Activated CD4-positive, alpha-beta T cell treated with anti-CD3 and anti-CD28 coated beads for 36 hours (primary cell): ENCODE data around the gene HOXD13. TPM values are rescaled to one million over a fixed set of nuclear protein-coding genes. Genes with fewer than 3 reads are reported as not detected.

ENCODE experiments used
- ATAC-seq: fragments of 200-7000 bp; cut with Tn5 transposase; one replicate; pipeline ENCODE4 v1.10.0; 2021; ENCODE audit warnings: mild to moderate bottlenecking, moderate library complexity
- CTCF ChIA-PET: fragments of 350-600 bp; sonication (Branson Sonifier 250); formaldehyde crosslinking; loops from one replicate; lab custom pipeline; 2021; ENCODE audit warnings: antibody characterized with exemption; lab: Charles Lee
- POLR2A ChIA-PET: fragments of 350-600 bp; sonication (Branson Sonifier 250); formaldehyde crosslinking; loops from one replicate; lab custom pipeline; 2021; ENCODE audit warnings: antibody characterized with exemption, inconsistent platforms; lab: Charles Lee
- DNase-seq: peaks from one replicate; pipeline ENCODE4 v3.0.0-alpha.2; 2020
- H3K27ac Mint-ChIP-seq: one replicate; pipeline ENCODE4 v1.8.0; 2021; ENCODE audit warnings: mixed read lengths
- H3K27me3 Mint-ChIP-seq: one replicate; pipeline ENCODE4 v1.8.0; 2021; ENCODE audit warnings: mixed read lengths
- H3K36me3 Mint-ChIP-seq: one replicate; pipeline ENCODE4 v1.8.0; 2021; ENCODE audit warnings: low read depth, mixed read lengths
- H3K4me1 Mint-ChIP-seq: one replicate; pipeline ENCODE4 v1.8.0; 2021; ENCODE audit warnings: mixed read lengths
- H3K4me3 Mint-ChIP-seq: one replicate; pipeline ENCODE4 v1.8.0; 2021; ENCODE audit warnings: mild to moderate bottlenecking, moderate library complexity, mixed read lengths
- H3K9me3 Mint-ChIP-seq: one replicate; pipeline ENCODE4 v1.8.0; 2021; ENCODE audit warnings: low read depth, mixed read lengths
- intact Hi-C, 2 experiments: fragments of 100-400 bp; cut with DNase I in 1 of 2; cut with micrococcal nuclease in 1 of 2; formaldehyde crosslinking; loops; one replicate each; pipeline versions ENCODE4 v1.14.2 to v1.15.1; 2022 to 2024; cut with DNase I, micrococcal nuclease
- total RNA-seq, 2 experiments: library from RNA; stranded (reverse); gene quantifications; one replicate each; pipeline ENCODE4 v1.2.3, GENCODE V29; 2021

Gene HOXD13
- total RNA-seq, 2 experiments from 2014 or later = not detected

GRCh38 chr2:176115883-176116813, 23.6 kb downstream of the HOXD13 start, which contains the start of gene HOXD10:
HOXD10 (plus strand) TSS chr2:176116778; CDS start chr2:176116834, 56 bp downstream.
- ATAC-seq (no peak), DNase-seq (no peak)
- peaks cover 6% of the 10 kb centered on the region for H3K4me1 Mint-ChIP-seq
- H3K27ac Mint-ChIP-seq = no peak within 1 kb of the TSS
- H3K4me3 Mint-ChIP-seq = no peak within 1 kb of the TSS
- intact Hi-C loops = no loop called here
- H3K27me3 Mint-ChIP-seq = peaks cover 81% of the 10 kb centered on the region
- H3K9me3 Mint-ChIP-seq = peaks cover 4% of the 10 kb centered on the region
- H3K36me3 Mint-ChIP-seq = no peaks in the 10 kb centered on the region
- ChIA-PET CTCF (interaction anchor here (1.1 kb wide), 1 partner anchor 17 kb away, joined by 4 read pairs; no protein-coding TSS in a partner anchor), POLR2A (no interaction called here)

- H3K4me3 Mint-ChIP-seq = no peak overlapping the region
- H3K36me3 Mint-ChIP-seq = no peaks in the 10 kb centered on the region
- H3K4me1 Mint-ChIP-seq = peaks cover 4% of the 10 kb centered on the region
- H3K9me3 Mint-ChIP-seq = peaks cover 4% of the 10 kb centered on the region
- H3K27ac Mint-ChIP-seq = no peak overlapping the region
- POLR2A ChIA-PET = no interaction called here
- H3K27me3 Mint-ChIP-seq = peaks cover 72% of the 10 kb centered on the region
- CTCF ChIA-PET = interaction anchor here (0.6 to 1.4 kb wide), 5 partner anchors 9 to 750 kb away, joined by 3 to 4 read pairs (median 3); no protein-coding TSS in a partner anchor
- intact Hi-C loops = no loop called here
- DNase-seq (no peak), ATAC-seq (no peak)
Measured at GRCh38 chr2:176117162-176117822, 24.8 kb downstream of the HOXD13 start.

- peaks cover 4% of the 10 kb centered on the region for H3K9me3 Mint-ChIP-seq
- no peaks in the 10 kb centered on the region for H3K36me3 Mint-ChIP-seq
Measured at GRCh38 chr2:176117823-176118371, 25.4 kb downstream of the HOXD13 start.

GRCh38 chr2:176118601-176119339, 26.2 kb downstream of the HOXD13 start:
- Mint-ChIP-seq H3K27ac (no peak overlapping the region), H3K4me3 (no peak overlapping the region), H3K4me1 (peaks cover 5% of the 10 kb centered on the region), H3K27me3 (peaks cover 65% of the 10 kb centered on the region), H3K9me3 (peaks cover 4% of the 10 kb centered on the region), H3K36me3 (no peaks in the 10 kb centered on the region)
- ChIA-PET POLR2A (interaction anchor here (0.7 kb wide), 1 partner anchor 27 kb away, joined by 4 read pairs; no protein-coding TSS in a partner anchor), CTCF (interaction anchor here (0.7 to 1.4 kb wide), 2 partner anchors 8 to 22 kb away, joined by 3 to 4 read pairs; no protein-coding TSS in a partner anchor)
- intact Hi-C loops = no loop called here
- ATAC-seq (no peak), DNase-seq (peak; percentile 62)

More at GRCh38 chr2:176117823-176118371, 25.4 kb downstream of the HOXD13 start:
- H3K27ac Mint-ChIP-seq = no peak overlapping the region
- peaks cover 4% of the 10 kb centered on the region for H3K4me1 Mint-ChIP-seq
- H3K4me3 Mint-ChIP-seq = no peak overlapping the region
- peaks cover 70% of the 10 kb centered on the region for H3K27me3 Mint-ChIP-seq
- CTCF ChIA-PET = interaction anchor here (0.6 to 1.4 kb wide), 5 partner anchors 9 to 751 kb away, joined by 3 to 4 read pairs (median 3); no protein-coding TSS in a partner anchor
- DNase-seq (no peak), ATAC-seq (no peak)
- POLR2A ChIA-PET = no interaction called here
- intact Hi-C loops = no loop called here

GRCh38 chr2:176120364-176121189, 28.1 kb downstream of the HOXD13 start:
- no peak for DNase-seq
- no peak overlapping the region for H3K4me3 Mint-ChIP-seq
- intact Hi-C loops = loop anchor here (5.0 to 10.0 kb wide), 2 partner anchors 38 to 1786 kb away; partner anchors contain the start of genes EVX2 (in 1 of the 2) and SP9 (in 1 of the 2)
- no peak for ATAC-seq
- H3K9me3 Mint-ChIP-seq = peaks cover 4% of the 10 kb centered on the region
- no peaks in the 10 kb centered on the region for H3K36me3 Mint-ChIP-seq
- H3K27me3 Mint-ChIP-seq = peaks cover 71% of the 10 kb centered on the region
- CTCF ChIA-PET = interaction anchor here (0.6 to 2.8 kb wide), 11 partner anchors 9 to 1097 kb away, joined by 3 to 12 read pairs (median 3); no protein-coding TSS in a partner anchor
- POLR2A ChIA-PET = no interaction called here
- no peak overlapping the region for H3K27ac Mint-ChIP-seq
- H3K4me1 Mint-ChIP-seq = peaks cover 7% of the 10 kb centered on the region

GRCh38 chr2:176121190-176122051, 28.9 kb downstream of the HOXD13 start:
- H3K9me3 Mint-ChIP-seq = peaks cover 4% of the 10 kb centered on the region
- ATAC-seq (no peak), DNase-seq (no peak)
- intact Hi-C loops = loop anchor here (2.0 to 10.0 kb wide), 4 partner anchors 15 to 1787 kb away; partner anchors contain the start of genes EVX2 (in 2 of the 2), HOXD11 (in 1 of the 2) and SP9 (in 1 of the 2)
- H3K36me3 Mint-ChIP-seq = no peaks in the 10 kb centered on the region
- ChIA-PET CTCF (interaction anchor here (0.6 to 2.8 kb wide), 12 partner anchors 8 to 1097 kb away, joined by 3 to 12 read pairs (median 3); no protein-coding TSS in a partner anchor), POLR2A (no interaction called here)
- no peak overlapping the region for H3K4me3 Mint-ChIP-seq
- no peak overlapping the region for H3K27ac Mint-ChIP-seq
- peaks cover 72% of the 10 kb centered on the region for H3K27me3 Mint-ChIP-seq
- peaks cover 7% of the 10 kb centered on the region for H3K4me1 Mint-ChIP-seq

GRCh38 chr2:176122052-176122682, 29.6 kb downstream of the HOXD13 start:
- POLR2A ChIA-PET = interaction anchor here (0.7 kb wide), 1 partner anchor 49 kb away, joined by 3 read pairs; no protein-coding TSS in a partner anchor
- peak overlapping the region; percentile 52 for H3K4me3 Mint-ChIP-seq
- peak; percentile 26 for ATAC-seq
- DNase-seq = no peak
- H3K4me1 Mint-ChIP-seq = peaks cover 7% of the 10 kb centered on the region
- H3K27me3 Mint-ChIP-seq = peaks cover 70% of the 10 kb centered on the region
- intact Hi-C loops = loop anchor here (2.0 to 10.0 kb wide), 4 partner anchors 15 to 1787 kb away; partner anchors contain the start of genes EVX2 (in 2 of the 2), HOXD11 (in 1 of the 2) and SP9 (in 1 of the 2)
- H3K36me3 Mint-ChIP-seq = no peaks in the 10 kb centered on the region
- H3K27ac Mint-ChIP-seq = no peak overlapping the region
- peaks cover 3% of the 10 kb centered on the region for H3K9me3 Mint-ChIP-seq
- CTCF ChIA-PET = interaction anchor here (0.7 to 2.8 kb wide), 7 partner anchors 9 to 530 kb away, joined by 3 to 12 read pairs (median 3); no protein-coding TSS in a partner anchor

- CTCF ChIA-PET = interaction anchor here (0.7 to 1.2 kb wide), 4 partner anchors 9 to 529 kb away, joined by 3 to 4 read pairs (median 3); no protein-coding TSS in a partner anchor
- H3K9me3 Mint-ChIP-seq = peaks cover 3% of the 10 kb centered on the region
- peak; percentile 64 for ATAC-seq
- peaks cover 72% of the 10 kb centered on the region for H3K27me3 Mint-ChIP-seq
- H3K4me1 Mint-ChIP-seq = peaks cover 13% of the 10 kb centered on the region
- H3K36me3 Mint-ChIP-seq = no peaks in the 10 kb centered on the region
- POLR2A ChIA-PET = interaction anchor here (0.7 kb wide), 1 partner anchor 49 kb away, joined by 3 read pairs; no protein-coding TSS in a partner anchor
- peak; percentile 64 for DNase-seq
- H3K27ac Mint-ChIP-seq = no peak within 1 kb of the TSS
- intact Hi-C loops = loop anchor here (2.0 to 10.0 kb wide), 4 partner anchors 16 to 1788 kb away; partner anchors contain the start of genes EVX2 (in 2 of the 2), HOXD11 (in 1 of the 2) and SP9 (in 1 of the 2)
- peak within 1 kb of the TSS; percentile 52 for H3K4me3 Mint-ChIP-seq
Measured at GRCh38 chr2:176122683-176123410, 30.3 kb downstream of the HOXD13 start, which contains the start of gene HOXD9. HOXD9 (plus strand) TSS chr2:176122719; CDS start chr2:176122769, 50 bp downstream.
